ENCODE measurements around the gene CNKSR1. TPM values are rescaled to one million over a fixed set of nuclear protein-coding genes. Genes with fewer than 3 reads are reported as not detected.

The CNKSR1 gene
- total RNA-seq, 2 experiments from 2014 or later = 2.5 TPM

DNA sequence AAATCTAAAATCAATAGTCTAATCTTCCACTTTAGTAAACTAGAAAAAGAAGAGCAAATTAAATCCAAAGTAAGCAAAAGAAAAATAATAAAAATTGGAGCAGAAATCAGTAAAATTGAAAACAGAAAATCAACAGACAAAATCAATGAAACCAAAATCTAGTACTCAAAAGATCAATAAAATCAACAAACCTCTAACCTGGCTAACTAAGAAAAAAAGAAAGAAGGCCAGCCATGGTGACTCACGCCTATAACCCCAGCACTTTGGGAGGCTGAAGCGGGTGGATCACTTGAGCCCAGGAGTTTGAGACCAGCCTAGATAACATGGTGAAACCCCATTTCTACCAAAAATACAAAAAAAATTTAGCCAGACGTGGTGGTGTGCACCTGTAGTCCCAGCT is 42.8 kb upstream of the CNKSR1 start:
- ChIA-PET CTCF (ENCODE audit: unreplicated experiment) (no interaction called here), POLR2A (no interaction called here)
- Histone ChIP-seq H2AFZ (ENCODE audit: low read length) (no peak overlapping the region), H3K4me3 (ENCODE audit: low read depth, low read length, poor library complexity, severe bottlenecking) (no peak overlapping the region), H3K9me2 (ENCODE audit: insufficient read depth, low read length) (no peaks in the 10 kb centered on the region), H3K4me2 (ENCODE audit: low read length) (no peak overlapping the region), H4K20me1 (ENCODE audit: insufficient read depth, low read length) (no peaks in the 10 kb centered on the region), H3K9me3 (ENCODE audit: low read length) (no peaks in the 10 kb centered on the region), H3K4me1 (ENCODE audit: insufficient read depth, low read length, poor library complexity, severe bottlenecking) (peaks cover 4% of the 10 kb centered on the region), H3K27ac (ENCODE audit: low read depth, low read length, poor library complexity, severe bottlenecking) (no peak overlapping the region), H3K36me3 (ENCODE audit: insufficient read depth, low read length) (no peaks in the 10 kb centered on the region), H3K79me2 (ENCODE audit: insufficient read depth, low read depth, low read length) (no peaks in the 10 kb centered on the region)
- intact Hi-C loops (cut with micrococcal nuclease; ENCODE audit: unreplicated experiment) = no loop called here
- TF ChIP-seq EZH2phosphoT487 (IDR thresholded peaks at IDR 0.05; ENCODE audit: borderline replicate concordance, low read depth, low read length) = no peak
- BruUV-seq (replicated peaks) = no TSS peak
- DNase-seq (ENCODE audit: low spot score) = no peak

- no peak for TF ChIP-seq CTCF (conservative IDR thresholded peaks at IDR 0.05; ENCODE audit: low read length)
- TF ChIP-seq EZH2phosphoT487 (IDR thresholded peaks at IDR 0.05; ENCODE audit: borderline replicate concordance, low read depth, low read length) = no peak
- BruUV-seq (replicated peaks) = no TSS peak
- no peaks in the 10 kb centered on the region for H3K36me3 ChIP-seq (ENCODE audit: insufficient read depth, low read length)
Observed at GRCh38 chr1:26138974-26139558, 38.2 kb upstream of the CNKSR1 start.

DNA sequence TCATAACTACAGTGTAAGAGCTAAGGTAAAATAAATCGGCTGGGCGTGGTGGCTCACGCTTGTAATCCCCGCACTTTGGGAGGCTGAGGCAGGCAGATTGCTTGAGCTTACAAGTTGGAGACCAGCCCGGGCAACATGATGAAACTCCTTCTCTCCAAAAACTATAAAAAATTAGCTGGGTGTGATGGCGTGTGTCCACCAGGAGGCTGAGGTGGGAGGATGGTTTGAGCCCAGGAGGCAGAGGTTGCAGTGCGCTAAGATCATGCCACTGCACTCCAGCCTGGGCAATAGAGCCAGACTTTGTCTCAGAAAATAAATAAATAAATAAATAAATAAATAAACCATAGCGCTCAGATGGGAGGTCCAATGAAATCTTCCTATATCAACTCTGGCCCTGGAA is 35.1 kb upstream of the CNKSR1 start:
- intact Hi-C loops (cut with micrococcal nuclease; ENCODE audit: unreplicated experiment) = no loop called here
- no TSS peak for BruUV-seq (replicated peaks)
- no peaks in the 10 kb centered on the region for H3K79me2 ChIP-seq (ENCODE audit: insufficient read depth, low read depth, low read length)
- H4K20me1 ChIP-seq (ENCODE audit: insufficient read depth, low read length) = no peaks in the 10 kb centered on the region; the same call in 1 of the 2 replicates
- H3K9me3 ChIP-seq (ENCODE audit: low read length) = no peaks in the 10 kb centered on the region
- H3K27ac ChIP-seq (ENCODE audit: low read depth, low read length, poor library complexity, severe bottlenecking) = no peak overlapping the region
- ChIA-PET POLR2A (interaction anchor here (0.7 to 1.8 kb wide), 3 partner anchors 18 to 253 kb away, joined by 3 to 10 read pairs (median 3); no protein-coding TSS in a partner anchor), CTCF (ENCODE audit: unreplicated experiment) (no interaction called here)
- no peak overlapping the region for H3K4me3 ChIP-seq (ENCODE audit: low read depth, low read length, poor library complexity, severe bottlenecking)
- H3K4me2 ChIP-seq (ENCODE audit: low read length) = no peak overlapping the region
- H3K4me1 ChIP-seq (ENCODE audit: insufficient read depth, low read length, poor library complexity, severe bottlenecking) = peaks cover 4% of the 10 kb centered on the region
- H3K9me2 ChIP-seq (ENCODE audit: insufficient read depth, low read length) = no peaks in the 10 kb centered on the region
- DNase-seq (ENCODE audit: low spot score) = no peak
- H3K36me3 ChIP-seq (ENCODE audit: insufficient read depth, low read length) = no peaks in the 10 kb centered on the region
- TF ChIP-seq CTCF (conservative IDR thresholded peaks at IDR 0.05; ENCODE audit: low read length) = no peak
- TF ChIP-seq EZH2phosphoT487 (IDR thresholded peaks at IDR 0.05; ENCODE audit: borderline replicate concordance, low read depth, low read length) = no peak
- no peak overlapping the region for H2AFZ ChIP-seq (ENCODE audit: low read length)

More at GRCh38 chr1:26138974-26139558, 38.2 kb upstream of the CNKSR1 start:
- intact Hi-C loops (cut with micrococcal nuclease; ENCODE audit: unreplicated experiment) = no loop called here
- Histone ChIP-seq H3K9me3 (ENCODE audit: low read length) (no peaks in the 10 kb centered on the region), H3K4me2 (ENCODE audit: low read length) (no peak overlapping the region), H3K4me3 (ENCODE audit: low read depth, low read length, poor library complexity, severe bottlenecking) (no peak overlapping the region), H3K79me2 (ENCODE audit: insufficient read depth, low read depth, low read length) (no peaks in the 10 kb centered on the region), H3K4me1 (ENCODE audit: insufficient read depth, low read length, poor library complexity, severe bottlenecking) (peaks cover 4% of the 10 kb centered on the region), H3K9me2 (ENCODE audit: insufficient read depth, low read length) (no peaks in the 10 kb centered on the region), H2AFZ (ENCODE audit: low read length) (no peak overlapping the region), H3K27ac (ENCODE audit: low read depth, low read length, poor library complexity, severe bottlenecking) (no peak overlapping the region), H4K20me1 (ENCODE audit: insufficient read depth, low read length) (no peaks in the 10 kb centered on the region)
- POLR2A ChIA-PET = interaction anchor here (0.6 to 1.2 kb wide), 4 partner anchors 12 to 310 kb away, joined by 3 to 7 read pairs (median 4); no protein-coding TSS in a partner anchor
- CTCF ChIA-PET (ENCODE audit: unreplicated experiment) = interaction anchor here (0.5 kb wide), 1 partner anchor 102 kb away, joined by 4 read pairs; no protein-coding TSS in a partner anchor
- peak; percentile 26 for DNase-seq (ENCODE audit: low spot score)

Data from OCI-LY7 (cell line).